Measurements from ENCODE around the gene COX7A2.

The COX7A2 gene

DNA sequence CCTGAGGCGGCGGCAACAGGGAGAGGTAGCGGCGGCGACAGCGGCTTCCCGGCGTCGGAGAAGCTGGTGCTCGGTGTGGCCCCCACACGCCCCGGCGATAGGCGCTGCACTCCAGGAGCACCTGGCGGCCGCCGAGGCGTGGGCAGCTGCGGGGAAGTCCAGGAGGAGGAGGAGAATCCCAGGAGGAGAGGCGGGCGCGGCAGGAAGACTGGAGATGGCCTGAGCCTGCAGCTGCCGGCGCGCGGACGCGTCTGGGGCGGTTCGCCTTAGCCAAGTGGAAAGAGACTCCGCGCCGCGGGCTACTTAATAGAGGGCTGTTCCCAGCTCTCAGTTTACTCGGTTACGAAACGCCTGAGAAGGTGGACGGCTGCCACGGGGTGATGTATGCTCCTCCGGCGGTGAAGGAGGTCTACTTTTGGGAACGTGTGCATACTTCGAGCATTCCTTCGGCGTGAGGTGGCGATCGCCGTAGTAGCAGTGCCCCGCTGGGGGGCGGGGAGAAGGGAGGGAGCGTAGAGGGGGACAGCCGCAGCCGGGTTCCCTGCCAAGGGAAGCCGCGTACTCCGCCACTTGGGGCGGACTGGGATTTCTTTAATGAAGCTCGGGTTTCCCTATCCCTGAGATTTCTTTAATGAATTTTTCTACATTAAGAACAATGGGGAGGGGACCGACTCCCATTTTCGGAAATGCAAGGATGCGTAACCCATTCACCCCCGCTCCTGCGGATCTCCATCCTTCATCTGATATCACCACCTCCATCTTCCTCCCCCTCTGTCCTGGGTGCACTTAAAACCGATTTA is 37.6 kb downstream of the COX7A2 start, which contains the start of gene COL12A1:
TSS of gene COL12A1 (minus strand) at position 278 of the 800 bp plus-strand sequence. CDS start 3,261 bp downstream, outside the sequence.
- Histone ChIP-seq H3K4me3 (peak within 1 kb of the TSS; percentile 28 to 56 (median 46)), H3K27ac (peak within 1 kb of the TSS in 20 of 21 experiments; percentile 39 to 86 (median 71))

GRCh38 chr6:75204959-75205775 is 38.4 kb downstream of the COX7A2 start:
- peak overlapping the region in 20 of 21 experiments; percentile 39 to 86 (median 71) for H3K27ac ChIP-seq
- peak overlapping the region; percentile 28 to 56 (median 46) for H3K4me3 ChIP-seq

DNA sequence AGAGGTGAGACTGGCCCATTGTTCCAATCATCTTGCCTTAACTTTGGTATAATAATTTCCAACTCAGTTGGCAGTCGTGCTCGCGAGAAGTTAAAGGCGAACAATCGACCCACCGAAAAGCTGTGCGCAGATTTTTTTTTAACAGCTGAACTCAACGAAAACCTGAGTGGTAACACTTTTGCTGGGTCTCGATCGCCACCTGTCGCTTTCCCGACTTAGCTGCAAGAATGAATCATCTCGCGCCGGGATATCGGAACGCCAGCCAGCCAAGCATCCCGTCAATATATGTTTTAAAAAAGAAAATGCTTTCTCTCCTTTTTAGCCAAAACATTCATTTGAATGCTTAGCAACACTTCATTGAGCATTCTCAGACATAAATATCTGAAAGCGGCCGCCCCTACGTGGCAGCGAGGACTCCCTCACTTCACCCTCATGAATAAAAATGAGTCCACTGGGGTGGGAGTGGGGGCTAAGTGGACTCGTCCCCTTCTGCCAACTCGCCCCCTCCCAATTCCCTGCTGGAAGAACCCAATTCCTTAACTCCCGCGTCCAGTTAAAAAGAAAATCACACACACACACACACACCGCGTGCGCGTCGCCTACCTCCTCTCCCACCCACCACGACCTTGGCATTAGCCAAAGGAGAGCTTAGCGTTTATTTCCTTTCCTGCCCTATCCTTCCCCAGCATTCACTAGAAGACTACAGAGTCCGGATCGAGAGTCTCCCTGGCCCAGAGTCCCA is 39.2 kb downstream of the COX7A2 start:
- Histone ChIP-seq H3K27ac (peak overlapping the region in 19 of 21 experiments; percentile 48 to 86 (median 71)), H3K4me3 (peak overlapping the region; percentile 28 to 56 (median 46))

DNA sequence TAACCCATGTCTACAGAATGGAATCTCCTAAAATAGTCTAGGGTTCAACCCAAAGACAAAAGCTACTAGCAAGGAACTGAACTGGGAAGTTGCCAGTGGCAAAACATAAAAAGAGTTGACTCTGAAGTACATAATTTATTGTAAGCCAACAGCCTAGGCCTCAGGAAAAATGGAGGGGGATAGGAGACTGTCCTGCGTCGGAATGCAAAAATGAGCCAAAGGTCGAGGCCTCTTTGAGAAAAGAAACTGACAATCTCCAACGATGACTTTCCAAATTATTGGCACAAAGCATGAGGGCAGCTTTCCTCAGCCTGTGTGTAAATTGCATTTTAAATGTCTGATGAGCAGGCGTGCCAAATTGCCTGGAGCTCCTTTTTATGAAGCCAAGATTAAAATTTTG is 39.9 kb downstream of the COX7A2 start:
- H3K27ac ChIP-seq = peak overlapping the region in 11 of 21 experiments; percentile 4 to 85 (median 48)
- peak overlapping the region in 5 of 7 experiments; percentile 39 to 56 (median 46) for H3K4me3 ChIP-seq

DNA sequence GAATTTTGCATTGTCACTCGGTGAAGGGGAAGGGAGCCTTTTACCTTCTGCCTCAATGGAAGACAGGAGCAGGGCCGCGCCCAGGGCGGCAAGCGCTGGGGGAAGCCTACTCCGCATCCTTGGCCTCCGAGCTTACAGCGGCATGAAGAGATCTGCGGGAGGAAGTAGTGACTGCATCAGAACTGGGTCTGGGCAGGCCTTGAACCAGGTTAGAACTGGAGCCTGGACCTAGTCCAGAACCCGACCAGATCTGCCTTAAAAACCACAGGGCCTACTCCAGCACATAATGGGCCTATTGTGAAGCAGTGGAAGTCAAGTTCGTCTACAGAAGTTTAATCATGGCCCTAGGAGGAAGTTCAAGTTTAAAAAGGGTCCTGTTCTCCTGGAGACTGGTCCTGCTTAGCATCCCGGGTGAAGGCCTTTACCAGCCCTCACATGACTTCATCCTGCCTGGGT is 40.9 kb downstream of the COX7A2 start:
- Histone ChIP-seq H3K27ac (peak overlapping the region in 13 of 21 experiments; percentile 5 to 70 (median 44)), H3K4me3 (peak overlapping the region; percentile 7 to 39 (median 16))

GRCh38 chr6:75201901-75202672 is 41.5 kb downstream of the COX7A2 start:
- Histone ChIP-seq H3K27ac (peak overlapping the region in 13 of 21 experiments; percentile 5 to 70 (median 45)), H3K4me3 (peak overlapping the region; percentile 7 to 39 (median 16))

DNA sequence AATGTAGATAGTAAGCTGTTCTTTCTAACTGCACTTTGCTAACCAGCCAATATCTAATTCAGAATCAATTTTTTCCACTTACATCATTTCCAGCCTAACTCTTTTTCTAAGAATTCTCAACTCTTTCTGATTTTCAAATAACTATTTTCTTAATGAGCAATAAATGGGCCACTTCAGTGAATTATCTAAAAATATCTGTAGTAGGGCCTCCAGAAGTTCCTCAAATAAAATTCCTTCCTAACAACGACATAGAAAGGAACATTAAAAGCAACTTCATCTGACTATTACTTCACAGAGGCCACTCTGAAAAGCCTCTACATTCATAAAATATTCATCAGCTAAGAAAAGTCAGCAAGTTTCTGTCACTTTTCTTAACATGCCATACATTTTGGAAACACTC is 42.6 kb downstream of the COX7A2 start:
- Histone ChIP-seq H3K4me3 (no peak overlapping the region), H3K27ac (peak overlapping the region in 2 of 21 experiments; percentile 44 to 56)

- Histone ChIP-seq H3K4me3 (no peak overlapping the region), H3K27ac (no peak overlapping the region)
Measured at GRCh38 chr6:75199889-75200288, 43.7 kb downstream of the COX7A2 start.

GRCh38 chr6:75196081-75196687 is 47.4 kb downstream of the COX7A2 start:
- H3K27ac ChIP-seq = no peak overlapping the region
- H3K4me3 ChIP-seq = no peak overlapping the region

- H3K27ac ChIP-seq = no peak overlapping the region
- H3K4me3 ChIP-seq = no peak overlapping the region
Measured at GRCh38 chr6:75188221-75188925, 55.2 kb downstream of the COX7A2 start.

All from skin epidermis (tissue), 12 donors.